Endothelial cell of umbilical vein (primary cell): ENCODE data around the gene GTF3C2. TPM values are rescaled to one million over a fixed set of nuclear protein-coding genes. Genes with fewer than 3 reads are reported as not detected.

Source experiments
- BruUV-seq: library from RNA; stranded (reverse); fragments of 400-500 nt; replicated peaks from 2 replicates; lab custom pipeline; 2021; lab: Mats Ljungman, UMichigan
- CTCF ChIA-PET: fragments of 300-600, 350-600 bp; sonication (Branson Sonifier 250); formaldehyde crosslinking; loops from one replicate; lab custom pipeline; 2021; ENCODE audit warnings: antibody characterized with exemption, inconsistent platforms; lab: Charles Lee
- POLR2A ChIA-PET: fragments of 300-600, 350-600 bp; sonication (Branson Sonifier 250); formaldehyde crosslinking; loops from one replicate; lab custom pipeline; 2021; ENCODE audit warnings: antibody characterized with exemption, inconsistent platforms; lab: Charles Lee
- DNase-seq: peaks from one replicate; pipeline ENCODE4 v3.0.0-alpha.2; 2011; ENCODE audit warnings: low read depth, low spot score
- FAIRE-seq: peaks from 2 replicates; lab custom pipeline; 2011; peaks lifted over from hg19 to GRCh38; lab: Jason Lieb, UNC
- H2AFZ ChIP-seq: 2 replicates; pipeline ENCODE4 v1.6.0; 2012; ENCODE audit warnings: low read depth, low read length, control low read depth, inconsistent platforms
- H3K27ac ChIP-seq: 2 replicates; pipeline ENCODE4 v1.5.1; 2011; ENCODE audit warnings: low read depth, mild to moderate bottlenecking, control low read depth, low read length, moderate library complexity; ENCODE audit not compliant: insufficient read depth
- H3K27me3 ChIP-seq, 2 experiments: 2 replicates each; pipeline versions ENCODE4 v1.6.0 to v1.6.1; 2011; ENCODE audit warnings: low read length in 2 of 2, mixed read lengths in 1 of 2; ENCODE audit not compliant: control insufficient read depth in 2 of 2, insufficient read depth in 2 of 2
- H3K36me3 ChIP-seq, 2 experiments: 2 replicates in 1 of 2; 3 replicates in 1 of 2; pipeline ENCODE4 v1.5.1; 2011; ENCODE audit warnings: low read length in 2 of 2, mild to moderate bottlenecking in 1 of 2, moderate library complexity in 1 of 2; ENCODE audit not compliant: control insufficient read depth in 2 of 2, insufficient read depth in 2 of 2; ENCODE audit errors: extremely low read depth in 1 of 2
- H3K4me1 ChIP-seq: 3 replicates; pipeline ENCODE4 v1.5.1; 2011; ENCODE audit warnings: mild to moderate bottlenecking, low read length; ENCODE audit not compliant: control insufficient read depth, insufficient read depth; ENCODE audit errors: extremely low read depth
- H3K4me2 ChIP-seq: 2 replicates; pipeline ENCODE4 v1.6.1; 2011; ENCODE audit warnings: low read length, control low read depth, mixed read lengths; ENCODE audit not compliant: insufficient read depth
- H3K4me3 ChIP-seq, 3 experiments: fragments of 200-600 bp in 1 of 3; sonication (generic), shearing (Covaris generic) in 1 of 3; replicated peaks in 1 of 3; 2 replicates each; pipeline ENCODE4 v1.5.1; 2011 to 2016; ENCODE audit warnings: control low read depth in 3 of 3, low read length in 3 of 3, mild to moderate bottlenecking in 2 of 3, inconsistent platforms in 1 of 3, low read depth in 1 of 3, moderate library complexity in 1 of 3; ENCODE audit not compliant: insufficient read depth in 1 of 3
- H3K79me2 ChIP-seq: 2 replicates; pipeline ENCODE4 v1.6.0; 2012; ENCODE audit warnings: low read length, inconsistent platforms; ENCODE audit not compliant: control insufficient read depth, insufficient read depth
- H3K9ac ChIP-seq: replicated peaks from 2 replicates; pipeline ENCODE3; 2011; ENCODE audit warnings: low read length, control low read depth; ENCODE audit not compliant: insufficient read depth; ENCODE audit errors: extremely low read depth
- H3K9me1 ChIP-seq: replicated peaks from 3 replicates; pipeline ENCODE4 v1.6.0; 2011; ENCODE audit warnings: mild to moderate bottlenecking, low read length; ENCODE audit not compliant: control insufficient read depth, insufficient read depth; ENCODE audit errors: extremely low read depth
- H3K9me3 ChIP-seq: replicated peaks from 2 replicates; pipeline ENCODE4 v1.5.1; 2012; ENCODE audit warnings: low read length, inconsistent platforms; ENCODE audit not compliant: control insufficient read depth, insufficient read depth
- H4K20me1 ChIP-seq: replicated peaks from 2 replicates; pipeline ENCODE3; 2011; ENCODE audit warnings: mild to moderate bottlenecking, low read length; ENCODE audit not compliant: control insufficient read depth, insufficient read depth; ENCODE audit errors: extremely low read depth
- FOS ChIP-seq: IDR thresholded peaks from 2 replicates; pipeline ENCODE4 v1.6.1; 2011; ENCODE audit warnings: mild to moderate bottlenecking, low read length, moderate library complexity, borderline replicate concordance; ENCODE audit not compliant: insufficient read depth
- MYC ChIP-seq: IDR thresholded peaks from one replicate; pipeline ENCODE4 v1.6.1; 2011; ENCODE audit warnings: mild to moderate bottlenecking, low read depth, low read length
- POLR2A ChIP-seq: IDR thresholded peaks from 2 replicates; pipeline ENCODE4 v1.6.1; 2012; ENCODE audit warnings: low read depth, mild to moderate bottlenecking, control low read depth, low read length
- POLR2AphosphoS5 ChIP-seq: IDR thresholded peaks from 2 replicates; pipeline ENCODE4 v1.6.1; 2012; ENCODE audit warnings: low read depth, mild to moderate bottlenecking, control low read depth, low read length, moderate library complexity; ENCODE audit not compliant: insufficient read depth
- dilution Hi-C: fragments of 300-500 bp; cut with MboI; formaldehyde crosslinking; loops from one replicate; pipeline ENCODE4 v1.15.0; 2019; ENCODE audit warnings: low sequenced_read_pairs; ENCODE audit not compliant: extremely low pct_ligation_motif_present
- intact Hi-C: fragments of 100-400 bp; cut with micrococcal nuclease; formaldehyde crosslinking; loops from one replicate; pipeline ENCODE4 v1.10.0; 2022
- polyA plus RNA-seq, 4 experiments: library from polyadenylated mRNA; depleted of rRNA in 3 of 4; stranded (reverse) in 3 of 4; unstranded in 1 of 4; fragments of >200 nt; gene quantifications; 2 replicates each; pipeline versions ENCODE4 v1.2.1 to v1.2.3, GENCODE V29; 2011 to 2012; ENCODE audit warnings: missing spikeins in 1 of 4
- total RNA-seq: library from RNA; stranded (reverse); gene quantifications from 2 replicates; pipeline ENCODE4 v1.2.3, GENCODE V29; 2021
- TF ChIP-seq, protein P1 (sequence below), 2 donors: IDR thresholded peaks; 1 replicate in 1 of 2; 2 replicates in 1 of 2; pipeline ENCODE4 v1.5.1; 2011; ENCODE audit warnings: low read length in 2 of 2, mild to moderate bottlenecking in 2 of 2, moderate library complexity in 2 of 2, control low read depth in 1 of 2, inconsistent platforms in 1 of 2, low read depth in 1 of 2; ENCODE audit not compliant: insufficient read depth in 1 of 2; ENCODE audit errors: extremely low read depth in 1 of 2

GTF3C2 gene
- total and polyA plus RNA-seq, 2 donors (not counting 3 experiments of a cell fraction or from before 2014, with no cell fraction given): 57.4 to 59.7 TPM

GRCh38 chr2:27379836-27380625 lies 23.5 kb upstream of the GTF3C2 start:
- Histone ChIP-seq H4K20me1 (no peaks in the 10 kb centered on the region), H3K9me3 (no peaks in the 10 kb centered on the region), H3K79me2 (peaks cover 21% of the 10 kb centered on the region), H3K4me2 (peak overlapping the region; percentile 94), H3K27me3 (no peaks in the 10 kb centered on the region), H2AFZ (no peak overlapping the region), H3K36me3 (peaks cover 18 to 58% of the 10 kb centered on the region in 2 experiments), H3K27ac (peak overlapping the region; percentile 97), H3K4me1 (peaks cover 17% of the 10 kb centered on the region), H3K4me3 (peak overlapping the region; percentile 75 to 85 (median 77)), H3K9me1 (no peaks in the 10 kb centered on the region), H3K9ac (peak overlapping the region; percentile 96)
- no TSS peak for BruUV-seq
- dilution Hi-C loops (no loop called here), intact Hi-C loops (loop anchor here (1.0 to 2.0 kb wide), 3 partner anchors 10 to 168 kb away; partner anchors contain the start of genes ATRAID, EIF2B4, NRBP1 and SLC5A6)
- DNase-seq: peak; percentile 58
- ChIA-PET POLR2A (interaction anchor here (0.9 kb wide), 1 partner anchor 23 kb away, joined by 3 read pairs; no protein-coding TSS in a partner anchor), CTCF (interaction anchor here (0.7 to 1.6 kb wide), 6 partner anchors 9 to 303 kb away, joined by 3 to 6 read pairs (median 4); partner anchors contain the start of genes NRBP1 and PPM1G)
- FAIRE-seq: peak; percentile 79
- peak; percentile 80 for TF ChIP-seq POLR2A
- TF ChIP-seq MYC: no peak
- TF ChIP-seq, protein P1, sequence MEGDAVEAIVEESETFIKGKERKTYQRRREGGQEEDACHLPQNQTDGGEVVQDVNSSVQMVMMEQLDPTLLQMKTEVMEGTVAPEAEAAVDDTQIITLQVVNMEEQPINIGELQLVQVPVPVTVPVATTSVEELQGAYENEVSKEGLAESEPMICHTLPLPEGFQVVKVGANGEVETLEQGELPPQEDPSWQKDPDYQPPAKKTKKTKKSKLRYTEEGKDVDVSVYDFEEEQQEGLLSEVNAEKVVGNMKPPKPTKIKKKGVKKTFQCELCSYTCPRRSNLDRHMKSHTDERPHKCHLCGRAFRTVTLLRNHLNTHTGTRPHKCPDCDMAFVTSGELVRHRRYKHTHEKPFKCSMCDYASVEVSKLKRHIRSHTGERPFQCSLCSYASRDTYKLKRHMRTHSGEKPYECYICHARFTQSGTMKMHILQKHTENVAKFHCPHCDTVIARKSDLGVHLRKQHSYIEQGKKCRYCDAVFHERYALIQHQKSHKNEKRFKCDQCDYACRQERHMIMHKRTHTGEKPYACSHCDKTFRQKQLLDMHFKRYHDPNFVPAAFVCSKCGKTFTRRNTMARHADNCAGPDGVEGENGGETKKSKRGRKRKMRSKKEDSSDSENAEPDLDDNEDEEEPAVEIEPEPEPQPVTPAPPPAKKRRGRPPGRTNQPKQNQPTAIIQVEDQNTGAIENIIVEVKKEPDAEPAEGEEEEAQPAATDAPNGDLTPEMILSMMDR (IDR thresholded peaks at IDR 0.05; ENCODE audit: extremely low read depth in 1 of 2, insufficient read depth in 1 of 2, low read depth in 1 of 2, low read length in 2 of 2): no peak
- peak; percentile 42 for TF ChIP-seq POLR2AphosphoS5
- no peak for TF ChIP-seq FOS
